ENCODE measurements around the gene NEIL3. TPM values are rescaled to one million over a fixed set of nuclear protein-coding genes. Genes with fewer than 3 reads are reported as not detected.

Gene NEIL3
- total and polyA plus RNA-seq, 9 of the 15 experiments (the other 6 are each of a cell fraction or from before 2014, with no cell fraction given), result 2.7 to 23.3 (median 12.9) TPM

- TF ChIP-seq RAD21 (CRISPR knock-in tag; conservative IDR thresholded peaks at IDR 0.05 in 1 of 2, IDR thresholded peaks at IDR 0.05 in 1 of 2) (peak in 1 of 2 experiments; percentile 53; a peak in 2 of 4 replicates), TAL1 (IDR thresholded peaks at IDR 0.05) (no peak), SMC3 (conservative IDR thresholded peaks at IDR 0.05; ENCODE audit: insufficient read depth, low read depth, low read length) (0 out of 2 replicates have a peak, but pooled peaks have one; percentile 33), HEY1 (CRISPR knock-in tag; IDR thresholded peaks at IDR 0.05; ENCODE audit: borderline replicate concordance) (no peak), CBX3 (IDR thresholded peaks at IDR 0.05; ENCODE audit: borderline replicate concordance in 1 of 2, low read length in 2 of 2) (no peak), ZNF77 (CRISPR knock-in tag; IDR thresholded peaks at IDR 0.05) (no peak), RBM22 (IDR thresholded peaks at IDR 0.05; ENCODE audit: low read depth, low read length, poor library complexity, severe bottlenecking) (no peak), PYGO2 (tag; IDR thresholded peaks at IDR 0.05) (no peak)
- TF ChIP-seq, protein P1, sequence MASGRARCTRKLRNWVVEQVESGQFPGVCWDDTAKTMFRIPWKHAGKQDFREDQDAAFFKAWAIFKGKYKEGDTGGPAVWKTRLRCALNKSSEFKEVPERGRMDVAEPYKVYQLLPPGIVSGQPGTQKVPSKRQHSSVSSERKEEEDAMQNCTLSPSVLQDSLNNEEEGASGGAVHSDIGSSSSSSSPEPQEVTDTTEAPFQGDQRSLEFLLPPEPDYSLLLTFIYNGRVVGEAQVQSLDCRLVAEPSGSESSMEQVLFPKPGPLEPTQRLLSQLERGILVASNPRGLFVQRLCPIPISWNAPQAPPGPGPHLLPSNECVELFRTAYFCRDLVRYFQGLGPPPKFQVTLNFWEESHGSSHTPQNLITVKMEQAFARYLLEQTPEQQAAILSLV (tag; IDR thresholded peaks at IDR 0.05), result no peak
- TF ChIP-seq, protein P2, sequence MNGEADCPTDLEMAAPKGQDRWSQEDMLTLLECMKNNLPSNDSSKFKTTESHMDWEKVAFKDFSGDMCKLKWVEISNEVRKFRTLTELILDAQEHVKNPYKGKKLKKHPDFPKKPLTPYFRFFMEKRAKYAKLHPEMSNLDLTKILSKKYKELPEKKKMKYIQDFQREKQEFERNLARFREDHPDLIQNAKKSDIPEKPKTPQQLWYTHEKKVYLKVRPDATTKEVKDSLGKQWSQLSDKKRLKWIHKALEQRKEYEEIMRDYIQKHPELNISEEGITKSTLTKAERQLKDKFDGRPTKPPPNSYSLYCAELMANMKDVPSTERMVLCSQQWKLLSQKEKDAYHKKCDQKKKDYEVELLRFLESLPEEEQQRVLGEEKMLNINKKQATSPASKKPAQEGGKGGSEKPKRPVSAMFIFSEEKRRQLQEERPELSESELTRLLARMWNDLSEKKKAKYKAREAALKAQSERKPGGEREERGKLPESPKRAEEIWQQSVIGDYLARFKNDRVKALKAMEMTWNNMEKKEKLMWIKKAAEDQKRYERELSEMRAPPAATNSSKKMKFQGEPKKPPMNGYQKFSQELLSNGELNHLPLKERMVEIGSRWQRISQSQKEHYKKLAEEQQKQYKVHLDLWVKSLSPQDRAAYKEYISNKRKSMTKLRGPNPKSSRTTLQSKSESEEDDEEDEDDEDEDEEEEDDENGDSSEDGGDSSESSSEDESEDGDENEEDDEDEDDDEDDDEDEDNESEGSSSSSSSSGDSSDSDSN (IDR thresholded peaks at IDR 0.05; ENCODE audit: borderline replicate concordance in 1 of 2, low read depth in 2 of 2, low read length in 2 of 2), result no peak
Observed at GRCh38 chr4:177380730-177381287, 71.1 kb downstream of the NEIL3 start (continued).
